ENCODE data around the gene MAP7.

GRCh38 chr6:136464148-136464547, 86.1 kb downstream of the MAP7 start:
- TF ChIP-seq POLR2A (IDR thresholded peaks at IDR 0.05) (no peak), CTCF (IDR thresholded peaks at IDR 0.05) (no peak), POLR2AphosphoS5 (IDR thresholded peaks at IDR 0.05) (no peak)
